OCI-LY3 (cell line): ENCODE results near the gene TRRAP.

ENCODE experiments used
- EZH2phosphoT487 ChIP-seq: fragments of 200-600 bp; shearing (Covaris generic); IDR thresholded peaks from 2 replicates; pipeline ENCODE4 v1.6.1; 2018; ENCODE audit warnings: antibody characterized with exemption, mixed run types, low read depth
- TF ChIP-seq, protein P1 (sequence below): fragments of 200-600, 300-600 bp; sonication (generic); IDR thresholded peaks from 2 replicates; pipeline ENCODE4 v1.5.1; 2014; ENCODE audit warnings: antibody characterized with exemption, low read length, low read depth

DNA sequence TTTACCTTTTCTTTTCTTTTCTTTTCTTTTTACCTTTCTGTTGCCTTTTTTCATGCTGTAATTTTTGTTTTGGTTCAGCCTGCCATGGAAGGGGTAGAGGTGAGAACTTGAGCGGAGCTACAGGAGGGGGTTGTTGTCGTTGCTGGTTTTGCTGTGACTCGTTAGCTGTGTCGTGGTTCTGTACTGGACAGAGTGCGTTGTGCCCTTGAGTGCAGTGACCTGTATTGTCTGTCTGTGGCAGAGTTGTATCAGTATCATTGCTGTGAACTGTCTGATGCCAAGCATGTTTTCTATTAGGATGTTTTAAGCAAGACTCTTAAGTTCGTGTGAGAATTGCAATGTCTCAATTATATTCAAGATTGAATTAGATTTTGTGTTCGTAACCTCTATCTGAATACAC is 67.5 kb downstream of the TRRAP start:
- TF ChIP-seq, protein P1, sequence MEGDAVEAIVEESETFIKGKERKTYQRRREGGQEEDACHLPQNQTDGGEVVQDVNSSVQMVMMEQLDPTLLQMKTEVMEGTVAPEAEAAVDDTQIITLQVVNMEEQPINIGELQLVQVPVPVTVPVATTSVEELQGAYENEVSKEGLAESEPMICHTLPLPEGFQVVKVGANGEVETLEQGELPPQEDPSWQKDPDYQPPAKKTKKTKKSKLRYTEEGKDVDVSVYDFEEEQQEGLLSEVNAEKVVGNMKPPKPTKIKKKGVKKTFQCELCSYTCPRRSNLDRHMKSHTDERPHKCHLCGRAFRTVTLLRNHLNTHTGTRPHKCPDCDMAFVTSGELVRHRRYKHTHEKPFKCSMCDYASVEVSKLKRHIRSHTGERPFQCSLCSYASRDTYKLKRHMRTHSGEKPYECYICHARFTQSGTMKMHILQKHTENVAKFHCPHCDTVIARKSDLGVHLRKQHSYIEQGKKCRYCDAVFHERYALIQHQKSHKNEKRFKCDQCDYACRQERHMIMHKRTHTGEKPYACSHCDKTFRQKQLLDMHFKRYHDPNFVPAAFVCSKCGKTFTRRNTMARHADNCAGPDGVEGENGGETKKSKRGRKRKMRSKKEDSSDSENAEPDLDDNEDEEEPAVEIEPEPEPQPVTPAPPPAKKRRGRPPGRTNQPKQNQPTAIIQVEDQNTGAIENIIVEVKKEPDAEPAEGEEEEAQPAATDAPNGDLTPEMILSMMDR = no peak
- no peak for TF ChIP-seq EZH2phosphoT487
